Activated CD4-positive, alpha-beta T cell treated with anti-CD3 and anti-CD28 coated beads, Interleukin-2, amount 50 U/mL, for 1 hour (primary cell): ENCODE data around the gene SPTAN1.
"Not testable (repeated sequence)": the region's sequence is repeated elsewhere in the genome, so short reads cannot be mapped to it uniquely, and the experiment has no call there.

Experiments
- DNase-seq: peaks from one replicate; pipeline ENCODE4 v3.0.0-alpha.2; 2020

The SPTAN1 gene

DNA sequence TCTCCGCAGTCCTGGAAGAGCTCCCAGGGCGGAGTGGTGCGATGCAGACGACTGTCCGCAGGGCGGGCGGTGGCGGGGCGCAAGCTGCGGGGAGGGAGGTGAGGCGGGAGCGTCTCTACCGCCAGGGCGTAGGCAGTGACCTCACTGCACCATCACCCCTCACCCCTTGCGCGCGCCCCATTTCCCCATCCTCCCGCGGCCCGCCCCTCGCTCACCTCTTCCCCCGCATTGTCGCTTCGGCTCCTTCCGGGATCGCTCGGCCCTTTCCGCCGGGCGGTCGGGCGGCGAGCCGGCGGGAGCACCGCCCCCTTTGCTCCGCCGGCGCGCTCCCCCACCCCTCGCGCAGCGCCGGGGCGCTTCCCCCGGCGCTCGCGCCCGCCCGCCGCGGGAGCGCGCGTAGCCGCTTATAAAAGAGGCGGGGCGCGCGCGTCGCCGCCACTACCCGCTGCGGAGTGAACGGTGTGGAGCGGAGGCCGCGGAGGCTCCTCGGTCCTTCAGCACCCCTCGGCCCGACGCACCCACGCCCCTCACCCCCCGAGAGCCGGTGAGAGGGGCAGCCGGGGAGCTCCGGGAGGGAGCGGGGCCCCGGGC lies at the start of gene SPTAN1:
SPTAN1 (plus strand) TSS at position 435 of the 591 bp plus-strand sequence. CDS start 14,154 bp downstream, outside the sequence.
- peak; percentile 94 for DNase-seq

DNA sequence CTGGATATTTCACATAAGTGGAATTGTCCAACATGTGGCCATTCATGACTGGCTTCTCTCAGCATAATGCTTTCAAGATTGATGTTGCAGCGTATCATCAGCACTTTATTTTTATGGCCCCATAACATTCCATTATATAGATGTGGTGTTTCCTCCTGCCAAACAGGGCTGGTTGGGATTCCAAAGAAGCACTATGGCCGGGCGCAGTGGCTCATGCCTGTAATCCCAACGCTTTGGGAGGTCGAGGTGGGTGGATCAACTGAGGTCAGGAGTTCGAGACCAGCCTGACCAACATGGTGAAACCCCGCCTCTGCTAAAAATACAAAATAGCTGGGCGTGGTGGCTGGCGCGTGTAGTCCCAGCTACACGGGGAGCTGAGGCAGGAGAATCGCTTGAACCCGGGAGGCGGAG lies 49.0 kb upstream of the SPTAN1 start:
- not testable (repeated sequence) for DNase-seq

DNA sequence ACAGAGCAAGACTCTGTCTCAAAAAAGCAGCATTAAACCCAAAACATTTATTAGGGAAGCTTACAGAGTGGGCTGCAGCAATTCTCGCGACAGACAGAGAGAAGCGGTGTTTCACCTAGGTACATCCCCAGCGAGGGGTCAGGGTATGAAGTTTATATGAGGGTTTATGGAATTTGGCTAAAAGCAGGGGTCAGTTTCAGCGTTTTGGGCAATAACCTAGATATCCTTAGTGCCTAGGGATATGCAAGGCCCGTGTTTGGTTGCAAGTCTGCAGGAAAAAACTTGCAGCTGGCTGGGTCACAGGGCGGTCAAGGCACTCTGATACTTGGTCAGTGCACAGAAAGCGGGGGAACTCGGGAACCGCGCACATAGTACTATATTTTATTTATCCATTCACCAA lies 48.5 kb upstream of the SPTAN1 start:
- DNase-seq, result no peak

DNA sequence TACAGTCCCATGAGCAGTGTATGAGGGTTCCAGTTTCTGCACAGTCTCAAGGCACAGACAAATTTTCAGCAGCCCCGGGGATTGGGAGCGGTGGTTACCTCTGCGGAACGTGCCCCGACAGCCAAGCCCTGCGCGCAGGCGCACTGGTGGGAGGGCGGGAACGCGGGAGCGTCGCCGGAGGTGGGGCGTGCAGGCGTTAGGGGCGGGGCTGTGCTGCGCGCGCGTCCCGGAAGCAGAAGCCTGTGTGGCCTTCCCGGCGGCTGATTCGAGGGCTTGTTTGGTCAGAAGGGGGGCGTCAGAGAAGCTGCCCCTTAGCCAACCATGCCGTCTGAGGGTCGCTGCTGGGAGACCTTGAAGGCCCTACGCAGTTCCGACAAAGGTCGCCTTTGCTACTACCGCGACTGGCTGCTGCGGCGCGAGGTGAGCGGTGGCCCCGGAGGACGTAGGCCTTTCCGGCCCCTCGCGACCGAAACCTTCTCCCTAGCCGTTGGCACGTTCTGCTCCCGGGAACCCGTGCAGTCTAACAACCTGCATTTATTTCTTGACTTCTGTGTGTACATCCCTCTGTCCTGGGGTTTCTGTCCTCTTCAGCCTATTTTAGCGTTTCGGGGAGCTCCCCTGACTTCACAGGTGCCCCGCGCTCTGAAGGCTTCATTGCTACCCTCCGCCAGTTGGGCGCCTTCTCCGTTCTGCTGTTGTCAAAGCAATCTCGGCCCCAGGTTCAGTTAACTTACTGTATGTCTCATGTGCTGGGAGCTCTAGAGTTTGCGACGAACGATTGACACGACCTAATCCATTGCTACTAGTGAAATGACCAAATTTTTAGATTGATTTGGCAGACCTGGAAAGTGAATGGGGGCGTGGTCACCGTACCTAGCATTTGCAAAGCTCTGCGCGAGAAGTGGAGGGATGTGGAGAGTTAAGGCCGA lies 47.6 kb upstream of the SPTAN1 start, which contains the start of gene GLE1:
GLE1 (plus strand) TSS at position 235 of the 929 bp plus-strand sequence; CDS start at position 322, 87 bp downstream.
- peak; percentile 97 for DNase-seq

DNA sequence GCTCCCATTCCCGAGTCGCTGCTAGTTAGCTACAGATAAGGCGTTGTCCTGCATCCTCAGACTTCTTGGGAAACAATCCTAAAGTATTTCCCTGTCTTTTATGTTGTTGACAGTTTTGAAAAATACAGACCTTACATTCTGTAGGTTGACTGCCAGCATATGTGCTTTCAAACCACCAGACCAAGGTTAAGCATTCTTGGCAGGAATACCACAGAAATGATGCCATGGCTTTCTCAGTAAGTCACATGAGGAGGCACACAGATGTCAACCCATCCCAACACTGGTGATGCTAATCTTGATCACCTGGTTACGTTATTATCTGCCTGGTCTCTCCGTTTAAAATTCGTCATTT lies 47.0 kb upstream of the SPTAN1 start:
- no peak for DNase-seq

DNA sequence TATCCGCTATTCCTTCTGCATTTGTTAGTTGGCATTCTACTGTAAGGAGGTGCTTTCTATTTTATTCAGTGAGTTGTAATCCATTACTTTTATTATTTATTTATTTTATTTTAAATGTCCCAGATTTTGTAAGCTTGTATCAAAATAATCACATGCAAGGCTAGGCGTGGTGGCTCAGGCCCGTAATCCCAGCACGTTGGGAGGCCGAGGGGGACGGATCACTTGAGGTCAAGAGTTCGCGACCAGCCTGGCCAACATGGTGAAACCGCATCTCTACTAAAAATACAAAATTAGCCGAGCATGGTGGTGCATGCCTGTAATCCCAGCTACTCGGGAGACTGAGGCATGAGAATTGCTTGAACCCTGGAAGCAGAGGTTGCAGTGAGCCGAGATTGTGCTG lies 46.5 kb upstream of the SPTAN1 start:
- DNase-seq, result not testable (repeated sequence)

DNA sequence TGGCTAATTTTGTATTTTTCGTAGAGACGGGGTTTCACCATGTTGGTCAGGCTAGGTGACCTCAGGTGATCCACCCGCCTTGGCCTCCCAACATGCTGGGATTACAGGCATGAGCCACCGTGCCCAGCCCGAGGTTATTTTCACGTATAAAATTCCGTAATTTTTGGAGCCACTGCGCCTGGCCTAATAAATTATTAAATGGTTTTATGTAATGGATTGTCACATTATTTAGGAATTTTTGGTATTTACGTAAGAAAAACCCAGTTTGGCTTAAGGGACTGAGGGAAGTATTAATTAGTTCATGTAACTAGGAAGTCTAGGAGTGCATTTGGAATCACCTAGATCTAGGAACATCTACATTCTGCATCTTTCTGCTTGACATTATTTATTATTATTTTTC lies 39.6 kb upstream of the SPTAN1 start:
- no peak for DNase-seq

DNA sequence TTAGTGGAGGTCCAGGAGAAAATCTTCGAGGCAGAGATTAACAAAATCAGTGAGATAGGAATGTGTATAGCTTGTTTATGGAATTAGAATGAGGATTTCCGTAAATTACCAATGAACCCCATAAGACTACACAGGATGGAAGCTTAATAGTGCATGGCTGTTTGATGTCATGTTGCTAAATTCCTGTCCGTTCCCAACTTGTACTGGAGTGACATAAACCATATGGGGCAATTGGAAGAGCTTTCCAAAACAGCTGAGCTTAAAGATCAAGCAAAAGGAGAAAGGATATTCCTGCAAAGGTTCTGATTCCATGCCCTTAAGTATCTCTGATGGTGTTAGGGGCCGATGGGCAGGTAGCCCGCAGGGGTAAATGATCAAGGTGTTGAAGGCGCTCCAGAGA lies 30.4 kb upstream of the SPTAN1 start:
- no peak for DNase-seq

DNA sequence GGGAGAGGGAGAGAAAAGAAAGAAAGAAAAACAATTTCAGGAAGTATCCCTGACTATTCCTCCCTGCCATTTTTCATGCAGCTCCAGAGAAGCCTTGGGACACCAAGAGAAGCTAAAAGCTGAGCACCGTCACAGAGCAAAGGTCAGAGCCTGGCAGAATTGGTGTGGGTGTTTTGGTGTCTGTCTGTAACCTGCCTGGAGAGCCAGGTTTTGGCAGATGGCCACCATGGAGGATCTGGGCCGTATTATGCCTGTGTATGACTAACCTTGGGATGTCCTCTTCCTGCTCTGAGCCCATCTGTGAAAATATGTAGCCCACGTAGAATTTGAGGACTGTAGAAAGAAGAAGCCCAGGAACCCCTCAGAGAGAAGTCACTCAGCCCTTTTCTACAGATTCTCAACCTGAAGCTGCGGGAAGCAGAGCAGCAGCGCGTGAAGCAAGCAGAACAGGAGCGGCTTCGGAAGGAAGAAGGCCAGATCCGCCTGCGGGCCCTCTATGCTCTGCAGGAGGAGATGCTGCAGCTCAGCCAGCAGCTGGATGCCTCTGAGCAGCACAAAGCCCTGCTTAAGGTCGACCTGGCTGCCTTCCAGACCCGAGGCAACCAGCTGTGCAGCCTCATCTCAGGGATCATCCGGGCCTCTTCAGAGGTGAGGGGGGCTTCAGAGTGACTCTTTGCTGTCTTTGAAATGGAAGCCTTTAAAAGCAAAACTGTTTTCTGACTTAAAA lies 29.0 kb upstream of the SPTAN1 start:
- no peak for DNase-seq

DNA sequence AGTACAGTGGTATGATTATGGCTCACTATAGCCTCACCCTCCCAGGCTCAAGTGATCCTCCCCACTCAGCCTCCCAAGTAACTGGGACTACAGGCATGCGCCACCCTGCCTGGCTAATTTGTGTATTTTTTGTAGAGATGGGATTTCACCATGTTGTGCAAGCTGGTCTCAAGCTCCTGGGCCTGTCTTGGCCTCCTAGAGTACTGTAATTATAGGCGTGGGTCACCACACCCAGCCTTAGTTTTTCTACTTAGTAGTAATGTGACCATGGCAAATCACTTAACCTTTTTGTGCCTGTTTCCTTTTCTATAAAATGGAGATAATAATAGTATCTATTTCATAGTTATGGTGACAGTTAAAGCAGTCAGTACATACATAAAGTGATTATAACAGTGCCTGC lies 25.7 kb upstream of the SPTAN1 start:
- no peak for DNase-seq

DNA sequence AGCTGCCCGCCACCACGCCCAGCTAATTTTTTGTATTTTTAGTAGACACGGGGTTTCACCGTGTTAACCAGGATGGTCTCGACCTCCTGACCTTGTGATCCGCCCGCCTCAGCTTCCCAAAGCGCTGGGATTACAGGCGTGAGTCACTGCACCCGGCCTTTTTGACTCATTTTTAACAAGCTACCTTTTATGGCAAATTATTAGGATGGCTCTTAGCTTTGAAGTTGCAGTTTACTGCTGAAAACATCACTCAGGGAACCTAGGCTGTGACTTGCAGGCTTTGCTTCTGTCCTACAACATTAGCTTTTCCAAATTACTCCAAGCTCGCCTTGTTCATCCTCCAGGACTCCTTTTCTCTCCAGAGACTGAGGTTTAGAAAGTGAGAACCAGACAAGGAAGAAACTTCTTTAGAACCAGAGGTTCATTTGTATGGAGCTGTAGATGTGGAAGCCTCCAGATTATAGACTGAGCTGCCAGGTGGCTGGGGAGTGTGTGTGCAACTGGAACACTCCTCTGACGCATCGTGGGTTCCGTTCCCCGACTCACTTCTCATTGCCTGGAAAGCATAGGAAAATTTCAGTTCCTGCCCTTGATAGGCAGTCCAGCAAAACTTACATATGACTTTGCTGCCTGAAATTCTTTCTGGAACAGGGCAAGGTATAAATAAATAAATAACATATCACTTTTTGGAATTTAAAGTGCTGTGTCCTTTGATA lies 23.8 kb upstream of the SPTAN1 start:
- no peak for DNase-seq

DNA sequence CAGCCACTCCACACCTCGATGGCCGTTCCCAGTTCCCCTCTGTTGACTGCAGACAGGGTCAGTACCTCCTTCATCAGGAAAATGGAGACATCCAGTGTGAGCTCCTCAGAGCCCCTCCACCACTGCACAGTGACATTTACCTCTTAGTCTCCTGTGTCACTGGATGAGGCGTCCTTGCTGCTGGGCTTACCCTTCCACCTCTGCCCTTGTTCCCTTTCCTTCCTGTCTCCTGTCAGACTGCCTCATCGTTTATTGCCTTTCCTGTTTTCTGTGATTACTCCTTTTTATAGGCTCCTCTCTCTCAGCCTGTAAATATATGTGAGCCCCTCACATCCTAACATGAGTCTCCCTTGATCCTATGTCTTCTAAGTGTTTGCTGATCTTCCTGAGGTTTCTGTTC lies 23.2 kb upstream of the SPTAN1 start:
- no peak for DNase-seq

DNA sequence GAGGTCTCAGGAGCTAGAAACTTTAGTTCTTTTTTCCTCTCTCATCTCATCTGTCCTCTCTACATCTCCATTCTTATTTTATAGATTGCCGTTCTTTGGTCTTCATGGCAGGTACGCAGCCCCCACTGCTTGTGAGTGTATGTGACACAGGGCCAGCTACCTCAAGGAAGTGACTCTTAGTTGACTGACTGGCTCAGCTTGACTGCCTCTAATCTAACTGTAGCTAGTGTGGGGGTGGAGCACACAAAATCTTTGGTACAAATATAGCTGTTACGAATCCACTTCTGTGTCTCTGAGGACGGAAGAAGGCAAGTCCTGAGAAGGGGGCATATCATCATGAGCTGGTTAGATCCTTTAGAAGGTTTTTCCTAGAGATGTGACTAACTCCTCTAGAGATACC lies 19.8 kb upstream of the SPTAN1 start:
- no peak for DNase-seq

DNA sequence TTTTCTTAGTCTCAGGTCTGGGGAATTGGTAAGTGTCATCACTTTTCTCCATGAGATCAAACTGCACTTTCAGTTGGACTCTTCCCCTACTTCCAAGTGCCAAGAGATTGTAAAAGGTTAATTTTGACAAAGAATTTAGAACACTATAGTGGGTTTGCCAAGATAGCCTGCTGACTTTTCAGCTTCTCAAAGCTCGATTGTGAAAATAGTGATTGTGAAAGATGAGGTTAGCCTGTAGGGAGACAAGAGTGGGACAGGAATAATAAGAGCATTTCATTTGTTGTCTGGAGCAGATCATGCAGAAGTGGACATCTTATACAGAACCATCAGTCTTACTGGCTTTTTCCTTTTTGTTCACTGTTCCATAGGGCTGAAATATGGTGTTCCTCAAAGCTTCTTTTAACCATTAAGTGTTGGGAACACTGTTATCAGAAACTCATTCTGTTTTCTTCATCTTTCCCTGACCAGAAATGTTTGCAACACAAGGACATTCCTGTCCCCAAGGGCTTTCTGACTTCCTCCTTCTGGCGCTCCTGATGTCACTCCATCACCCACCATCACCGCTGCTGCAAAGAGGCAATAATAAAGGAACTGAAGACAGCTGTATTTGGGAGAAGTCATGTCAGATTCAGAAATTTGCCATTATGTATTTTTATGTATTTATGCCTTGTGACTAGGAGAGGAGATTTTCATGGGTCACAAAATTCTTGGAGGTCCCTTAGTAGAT lies 11.6 kb upstream of the SPTAN1 start:
- no peak for DNase-seq

DNA sequence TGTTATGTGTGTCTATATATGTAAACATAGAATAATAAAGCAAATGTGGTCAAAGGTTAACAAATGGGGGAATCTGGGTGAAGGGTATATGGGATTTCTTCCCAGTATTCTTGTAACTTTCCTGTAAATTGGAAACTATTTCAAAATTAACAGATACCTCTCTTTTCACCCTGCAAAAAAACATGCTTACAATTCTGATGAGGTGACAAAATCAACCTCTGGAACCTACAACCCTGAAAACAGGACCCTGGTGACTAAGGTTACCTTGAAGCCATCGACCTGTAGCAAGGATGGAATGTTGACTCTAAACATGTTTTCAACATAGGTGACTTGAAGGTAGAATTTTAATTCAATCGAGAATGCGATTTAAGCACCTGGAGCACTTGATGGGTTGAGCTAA lies 5.9 kb upstream of the SPTAN1 start:
- no peak for DNase-seq

DNA sequence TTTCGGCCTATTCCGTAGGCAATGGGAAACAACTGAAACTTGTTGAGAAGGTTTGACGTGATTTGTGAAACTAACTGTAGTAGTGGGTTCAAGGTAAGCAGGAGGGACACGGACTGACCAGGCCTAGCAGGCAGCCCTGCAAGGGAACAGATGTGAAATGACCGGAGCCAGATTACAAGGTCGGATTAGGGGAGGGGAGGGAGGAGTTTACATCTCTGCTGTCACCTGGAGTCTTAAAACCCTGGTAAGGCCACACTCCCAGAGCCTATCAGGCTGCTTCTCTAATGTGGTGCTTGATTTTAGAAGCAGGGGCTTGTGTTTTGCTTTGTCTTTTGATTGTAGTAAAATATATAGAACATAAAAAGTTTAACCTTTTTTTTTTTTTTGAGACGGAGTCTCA lies 3.5 kb upstream of the SPTAN1 start:
- no peak for DNase-seq

DNA sequence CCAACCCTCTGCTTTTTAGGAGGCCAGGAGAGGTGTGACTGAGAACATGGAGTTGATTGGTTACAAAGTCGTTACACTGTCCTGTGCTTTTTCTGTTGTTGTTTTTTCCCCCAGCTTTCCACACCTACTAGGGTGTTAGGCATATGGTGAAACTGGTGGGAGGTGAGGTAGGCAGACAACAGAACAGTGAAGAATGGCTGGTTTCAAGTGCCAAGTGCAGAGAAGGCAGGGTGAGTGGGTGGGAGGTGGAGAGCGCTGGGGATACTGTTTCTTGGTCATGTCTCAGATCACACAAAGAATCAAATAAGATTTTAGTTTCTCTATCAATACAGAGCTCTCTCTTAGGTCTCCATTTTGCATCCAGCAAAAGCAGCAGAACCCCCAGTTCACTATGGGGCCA lies 2.2 kb upstream of the SPTAN1 start:
- DNase-seq, result no peak

DNA sequence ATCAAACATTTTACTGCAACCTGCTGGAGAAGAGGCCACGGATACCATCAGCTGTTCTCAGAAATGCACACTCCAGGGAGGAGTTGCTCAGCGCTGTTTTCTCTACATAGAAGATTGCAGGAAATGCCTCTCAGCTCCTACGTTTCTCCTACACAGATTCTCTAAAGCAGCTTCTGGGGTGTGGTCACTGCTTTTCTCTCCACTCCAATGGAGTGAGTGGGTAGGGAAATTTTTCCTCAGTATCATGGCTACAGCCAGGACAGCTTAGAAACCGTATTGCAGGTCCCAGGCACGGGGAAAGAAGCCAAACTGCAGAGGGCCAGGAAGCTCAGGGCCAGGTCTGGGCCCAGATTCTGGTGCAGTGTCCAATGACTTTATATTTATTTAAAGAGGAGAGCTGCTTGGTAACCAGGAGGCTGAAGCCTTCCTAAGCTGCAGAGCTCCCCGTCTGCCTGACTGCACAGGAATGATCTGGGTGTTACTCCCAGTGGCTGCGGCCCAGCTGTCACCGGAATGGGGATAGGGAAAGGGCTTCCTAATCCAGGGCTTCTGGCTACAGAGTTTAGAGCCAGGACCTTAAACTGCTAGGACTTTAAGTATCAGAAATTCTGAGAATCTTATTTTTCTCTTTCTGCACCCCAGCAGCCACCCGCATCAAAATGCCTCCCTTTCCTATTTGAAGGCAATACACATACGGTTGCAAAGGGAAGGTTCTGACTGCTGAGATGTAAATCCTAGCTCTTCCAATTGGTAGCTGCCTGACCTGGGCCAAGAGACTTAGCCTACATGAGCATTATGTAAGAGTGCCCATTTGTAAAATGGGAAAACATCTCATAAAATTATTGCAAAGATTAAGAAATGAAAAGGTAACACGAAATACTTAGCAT lies 1.4 kb upstream of the SPTAN1 start:
- no peak for DNase-seq

DNA sequence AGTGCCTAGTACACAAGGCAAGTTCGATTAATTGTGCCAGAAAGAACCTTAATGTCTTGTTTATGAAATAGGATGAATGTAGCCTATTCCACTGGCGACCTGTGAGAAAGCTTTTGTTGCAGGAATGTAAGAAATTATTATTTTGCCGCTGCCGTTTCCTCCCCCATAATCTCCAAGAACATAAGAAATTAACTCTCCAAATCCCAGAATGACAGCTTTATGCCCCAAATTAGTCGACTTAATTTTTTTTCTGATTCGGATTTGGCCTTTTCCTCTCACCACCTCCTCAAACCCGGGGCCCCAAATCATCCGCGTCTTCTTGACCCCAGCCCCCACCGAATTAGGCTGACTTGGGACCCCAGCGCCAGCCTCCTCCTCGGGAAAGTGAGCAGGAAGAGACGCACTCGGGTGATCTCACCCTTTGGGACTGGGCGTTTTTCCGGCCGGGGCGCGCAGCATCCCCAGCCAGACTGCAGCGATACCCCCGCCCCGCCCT lies 682 bp upstream of the SPTAN1 start:
- DNase-seq, result no peak

DNA sequence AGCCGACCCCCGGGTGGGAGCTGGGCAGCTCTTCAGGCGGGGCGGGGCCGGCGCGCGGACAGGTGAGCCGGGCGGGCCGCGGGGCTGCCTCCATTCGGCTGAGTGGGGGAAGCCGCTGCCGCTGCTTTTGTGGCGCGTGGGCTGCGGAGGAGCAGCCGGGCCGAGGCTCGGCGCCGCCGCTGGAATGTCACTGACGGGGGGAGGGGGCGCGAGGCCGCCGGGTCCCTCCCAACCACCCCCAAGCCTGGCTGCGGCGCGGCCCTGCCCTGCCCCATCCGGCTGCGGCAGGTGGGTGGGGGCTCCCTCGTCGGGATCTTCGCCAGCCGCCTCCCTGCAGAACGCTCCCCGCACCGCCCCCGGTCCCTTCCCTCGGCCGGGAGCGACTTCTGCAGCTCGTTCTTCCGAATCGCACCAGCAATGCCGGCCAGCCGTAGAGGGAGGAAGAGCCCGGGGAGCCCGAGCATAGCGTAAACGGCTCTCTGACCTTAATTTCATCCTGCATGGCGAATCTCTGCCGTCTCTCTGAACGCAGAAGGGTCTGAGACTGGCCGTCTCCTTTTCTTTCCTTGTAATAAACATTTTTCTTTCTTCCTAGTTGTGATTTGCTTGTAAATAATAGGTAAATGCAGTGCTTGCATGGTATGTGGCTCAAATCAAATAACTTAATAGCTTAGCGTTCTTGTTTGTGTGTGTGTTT lies 505 bp downstream of the SPTAN1 start:
- no peak for DNase-seq
